ENCODE results near the gene CCDC149. TPM values are rescaled to one million over a fixed set of nuclear protein-coding genes. Genes with fewer than 3 reads are reported as not detected.

CCDC149 gene
- total and polyA plus RNA-seq, 2 donors (not counting 3 experiments of a cell fraction or from before 2014, with no cell fraction given): 7.8 to 11.3 TPM

GRCh38 chr4:24890561-24891126 is 22.2 kb downstream of the CCDC149 start:
- no peak for FAIRE-seq

More at GRCh38 chr4:24890561-24891126, 22.2 kb downstream of the CCDC149 start:
- Histone ChIP-seq H2AFZ (ENCODE audit: low read depth, low read length) (no peak overlapping the region), H3K27me3 (ENCODE audit: control insufficient read depth in 2 of 2, insufficient read depth in 2 of 2, low read length in 2 of 2) (no peaks in the 10 kb centered on the region), H4K20me1 (replicated peaks; ENCODE audit: control insufficient read depth, extremely low read depth, insufficient read depth, low read length) (no peaks in the 10 kb centered on the region), H3K27ac (ENCODE audit: insufficient read depth, low read depth, low read length) (no peak overlapping the region), H3K79me2 (ENCODE audit: control insufficient read depth, insufficient read depth, low read length) (no peaks in the 10 kb centered on the region), H3K4me1 (ENCODE audit: control insufficient read depth, extremely low read depth, insufficient read depth, low read length) (no peaks in the 10 kb centered on the region), H3K9me3 (replicated peaks; ENCODE audit: control insufficient read depth, insufficient read depth, low read length) (no peaks in the 10 kb centered on the region), H3K4me2 (ENCODE audit: insufficient read depth, low read length) (no peak overlapping the region), H3K4me3 (replicated peaks in 1 of 3; ENCODE audit: insufficient read depth in 1 of 3, low read depth in 1 of 3, low read length in 3 of 3) (no peak overlapping the region), H3K9ac (replicated peaks; ENCODE audit: extremely low read depth, insufficient read depth, low read length) (no peak overlapping the region), H3K36me3 (ENCODE audit: control insufficient read depth in 2 of 2, extremely low read depth in 1 of 2, insufficient read depth in 2 of 2, low read length in 2 of 2) (no peaks in the 10 kb centered on the region), H3K9me1 (replicated peaks; ENCODE audit: control insufficient read depth, extremely low read depth, insufficient read depth, low read length) (no peaks in the 10 kb centered on the region)
- POLR2A ChIA-PET: no interaction called here
- CTCF ChIA-PET: interaction anchor here (1.2 to 1.7 kb wide), 2 partner anchors 10 to 89 kb away, joined by 3 to 5 read pairs; no protein-coding TSS in a partner anchor
- dilution Hi-C loops (cut with MboI; ENCODE audit: extremely low pct_ligation_motif_present, low sequenced_read_pairs): no loop called here
- DNase-seq (ENCODE audit: low read depth, low spot score): no peak
- intact Hi-C loops (cut with micrococcal nuclease): no loop called here
- TF ChIP-seq EZH2 (IDR thresholded peaks at IDR 0.05; ENCODE audit: borderline replicate concordance, low read depth, low read length, severe bottlenecking): no peak
- no peak for TF ChIP-seq POLR2AphosphoS5 (IDR thresholded peaks at IDR 0.05; ENCODE audit: insufficient read depth, low read depth, low read length)
- TF ChIP-seq FOS (IDR thresholded peaks at IDR 0.05; ENCODE audit: borderline replicate concordance, insufficient read depth, low read length): no peak
- no peak for TF ChIP-seq MYC (IDR thresholded peaks at IDR 0.05; ENCODE audit: low read depth, low read length)
- TF ChIP-seq POLR2A (IDR thresholded peaks at IDR 0.05; ENCODE audit: low read depth, low read length): no peak
- no peak for TF ChIP-seq JUN (IDR thresholded peaks at IDR 0.05; ENCODE audit: borderline replicate concordance, insufficient read depth, insufficient read length, low read depth)
- no peak for TF ChIP-seq GATA2 (IDR thresholded peaks at IDR 0.05; ENCODE audit: insufficient read depth, insufficient read length, low read depth, low read length)
- TF ChIP-seq CTCF (IDR thresholded peaks at IDR 0.05; ENCODE audit: extremely low read depth in 1 of 2, insufficient read depth in 1 of 2, low read depth in 1 of 2, low read length in 2 of 2): no peak
- no peak for TF ChIP-seq MAX (IDR thresholded peaks at IDR 0.05; ENCODE audit: insufficient read depth, insufficient read length)
- BruUV-seq (replicated peaks): no TSS peak

All from endothelial cell of umbilical vein (primary cell).